Small intestine (tissue), 4 donors: ENCODE measurements around the gene STPG3. TPM values are rescaled to one million over a fixed set of nuclear protein-coding genes. Genes with fewer than 3 reads are reported as not detected.

Experiments used
- polyA plus RNA-seq, 4 donors: library from polyadenylated mRNA; stranded (reverse) in 3 of 4; unstranded in 1 of 4; fragments of 200-250 nt in 3 of 4; fragments of 120-200 nt in 1 of 4; gene quantifications; one replicate each; pipeline versions ENCODE4 v1.2.1 to v1.2.3, GENCODE V29; 2013
- donor health status: healthy with polysubstance abuse.
- donor health status: Bipolar disorder and iron deficiency.
- donor health status: healthy.

Gene STPG3
- polyA plus RNA-seq, 4 donors: 3.9 TPM; not detected in 3

Other genes with a start within 250 kb of the STPG3 start
- 10 to 100 TPM in 2 of 4 donors, 1 to 10 TPM in 2; 3.4 to 29.0 (median 8.8) TPM for gene ABCA2, start 223.0 kb upstream of the STPG3 start, polyA plus RNA-seq
- under 1 TPM in 2 of 4 donors, not detected in 2; 0.09 to 0.90 TPM for gene FUT7, start 219.2 kb upstream of the STPG3 start, polyA plus RNA-seq
- gene NPDC1, start 205.1 kb upstream of the STPG3 start, polyA plus RNA-seq: 10 to 100 TPM; 18.3 to 84.6 (median 33.7) TPM
- 10 to 100 TPM in 2 of 4 donors, 1 to 10 TPM in 2; 5.5 to 16.5 (median 8.3) TPM for gene ENTPD2, start 197.2 kb upstream of the STPG3 start, polyA plus RNA-seq
- 10 to 100 TPM in 2 of 4 donors, 1 to 10 TPM in 1, under 1 TPM in 1; 0.81 to 22.2 (median 7.0) TPM for gene SAPCD2, start 180.7 kb upstream of the STPG3 start, polyA plus RNA-seq
- 10 to 100 TPM in 1 of 4 donors, 1 to 10 TPM in 2, under 1 TPM in 1; 0.89 to 25.8 (median 5.3) TPM for gene UAP1L1, start 173.8 kb upstream of the STPG3 start, polyA plus RNA-seq
- gene MAN1B1, start 164.3 kb upstream of the STPG3 start, polyA plus RNA-seq: 10 to 100 TPM; 40.3 to 69.4 (median 42.5) TPM
- gene DPP7, start 136.6 kb upstream of the STPG3 start, polyA plus RNA-seq: 100 to 1,000 TPM in 3 of 4 donors, 10 to 100 TPM in 1; 66.2 to 179 (median 121) TPM
- gene GRIN1, start 112.1 kb upstream of the STPG3 start, polyA plus RNA-seq: under 1 TPM in 2 of 4 donors, not detected in 2; 0.79 to 0.92 TPM
- 10 to 100 TPM in 1 of 4 donors, 1 to 10 TPM in 2, under 1 TPM in 1; 0.67 to 13.0 (median 1.4) TPM for gene LRRC26, start 81.2 kb upstream of the STPG3 start, polyA plus RNA-seq
- gene TMEM210, start 79.2 kb upstream of the STPG3 start, polyA plus RNA-seq: not detected
- gene ANAPC2, start 62.7 kb upstream of the STPG3 start, polyA plus RNA-seq: 10 to 100 TPM; 20.0 to 44.2 (median 37.0) TPM
- gene SSNA1, start 62.6 kb upstream of the STPG3 start, polyA plus RNA-seq: 100 to 1,000 TPM in 2 of 4 donors, 10 to 100 TPM in 2; 68.9 to 146 (median 103) TPM
- gene TPRN, start 50.5 kb upstream of the STPG3 start, polyA plus RNA-seq: 10 to 100 TPM; 34.1 to 98.4 (median 65.9) TPM
- 10 to 100 TPM; 33.0 to 38.2 (median 35.0) TPM for gene TMEM203, start 45.6 kb upstream of the STPG3 start, polyA plus RNA-seq
- gene NDOR1, start 45.6 kb upstream of the STPG3 start, polyA plus RNA-seq: 10 to 100 TPM in 2 of 4 donors, 1 to 10 TPM in 2; 9.2 to 15.3 (median 12.1) TPM
- 10 to 100 TPM in 1 of 4 donors, 1 to 10 TPM in 3; 2.7 to 10.8 (median 8.3) TPM for gene RNF208, start 29.0 kb upstream of the STPG3 start, polyA plus RNA-seq
- gene CYSRT1, start 26.1 kb upstream of the STPG3 start, polyA plus RNA-seq: 10 to 100 TPM in 1 of 4 donors, 1 to 10 TPM in 1, under 1 TPM in 2; 0.57 to 70.0 (median 1.5) TPM
- 10 to 100 TPM in 1 of 4 donors, under 1 TPM in 1, not detected in 2; 0.03 to 83.7 TPM for gene RNF224, start 23.8 kb upstream of the STPG3 start, polyA plus RNA-seq
- gene SLC34A3, start 20.4 kb upstream of the STPG3 start, polyA plus RNA-seq: 10 to 100 TPM in 1 of 4 donors, under 1 TPM in 3; 0.21 to 30.3 (median 0.85) TPM
- gene TUBB4B, start 10.0 kb upstream of the STPG3 start, polyA plus RNA-seq: 100 to 1,000 TPM; 365 to 445 (median 372) TPM
- gene NELFB, start 4.0 kb downstream of the STPG3 start, polyA plus RNA-seq: 10 to 100 TPM; 34.7 to 62.5 (median 40.1) TPM
- 10 to 100 TPM in 2 of 4 donors, 1 to 10 TPM in 2; 3.4 to 21.5 (median 15.4) TPM for gene TOR4A, start 26.4 kb downstream of the STPG3 start, polyA plus RNA-seq
- gene NRARP, start 51.0 kb downstream of the STPG3 start, polyA plus RNA-seq: 10 to 100 TPM in 2 of 4 donors, 1 to 10 TPM in 2; 3.2 to 39.9 (median 8.9) TPM
- gene EXD3, start 171.9 kb downstream of the STPG3 start, polyA plus RNA-seq: 10 to 100 TPM; 15.0 to 47.8 (median 32.4) TPM
- 10 to 100 TPM in 3 of 4 donors, 1 to 10 TPM in 1; 8.0 to 38.0 (median 20.7) TPM for gene NOXA1, start 172.1 kb downstream of the STPG3 start, polyA plus RNA-seq
- gene ENTPD8, start 190.1 kb downstream of the STPG3 start, polyA plus RNA-seq: 10 to 100 TPM; 15.9 to 85.4 (median 40.8) TPM
- 10 to 100 TPM; 25.4 to 76.9 (median 45.6) TPM for gene NSMF, start 208.0 kb downstream of the STPG3 start, polyA plus RNA-seq